ENCODE measurements around the gene BLOC1S1.

The BLOC1S1 gene

GRCh38 chr12:55715833-55716581 is at the start of gene BLOC1S1:
BLOC1S1 (plus strand) TSS chr12:55716046; CDS start chr12:55716052, 6 bp downstream.
- DNase-seq, result peak; percentile 93

- no peak for DNase-seq
Observed at GRCh38 chr12:55666508-55666907, 49.3 kb upstream of the BLOC1S1 start.

GRCh38 chr12:55670276-55670675 is 45.6 kb upstream of the BLOC1S1 start:
- no peak for DNase-seq

- no peak for DNase-seq
Observed at GRCh38 chr12:55671746-55672145, 44.1 kb upstream of the BLOC1S1 start.

DNA sequence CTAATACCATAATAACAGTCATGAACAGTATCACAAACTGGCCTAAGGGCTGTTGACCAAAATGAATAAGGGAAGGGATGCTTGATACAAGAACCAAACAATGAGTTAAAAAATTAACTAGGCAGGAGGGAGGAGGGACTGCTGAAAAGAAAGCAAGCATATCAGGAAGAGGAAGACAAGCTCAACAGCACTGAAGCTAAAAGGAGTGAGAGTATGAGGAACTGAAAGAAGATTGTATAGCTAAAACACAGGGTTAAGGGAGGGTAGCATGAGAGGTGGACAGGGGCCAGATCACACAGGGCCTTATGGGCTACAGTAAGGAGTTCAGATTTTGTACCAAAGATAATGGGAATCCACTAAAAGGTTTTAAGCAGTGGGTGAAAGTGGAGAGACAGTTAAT is 42.2 kb upstream of the BLOC1S1 start:
- DNase-seq, result no peak

- DNase-seq, result no peak
Observed at GRCh38 chr12:55675666-55676065, 40.2 kb upstream of the BLOC1S1 start.

DNA sequence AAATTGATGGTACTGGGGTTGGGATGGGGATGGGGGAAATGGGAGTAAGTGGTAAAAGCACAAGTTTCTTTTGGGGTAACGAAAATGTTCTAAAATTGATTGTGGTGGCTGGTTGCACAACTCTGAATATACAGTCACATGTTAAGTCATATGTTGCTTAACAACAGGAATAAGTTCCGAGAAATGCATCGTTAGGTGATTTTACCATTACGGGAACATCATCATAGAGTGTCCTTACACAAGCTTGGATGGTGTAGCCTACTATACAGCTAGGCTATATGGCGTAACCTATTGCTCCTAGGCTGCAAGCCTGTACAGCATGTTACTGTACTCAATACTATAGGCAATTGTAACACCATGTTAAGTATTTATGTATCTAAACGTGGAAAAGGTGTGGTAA is 39.1 kb upstream of the BLOC1S1 start:
- DNase-seq, result no peak

DNA sequence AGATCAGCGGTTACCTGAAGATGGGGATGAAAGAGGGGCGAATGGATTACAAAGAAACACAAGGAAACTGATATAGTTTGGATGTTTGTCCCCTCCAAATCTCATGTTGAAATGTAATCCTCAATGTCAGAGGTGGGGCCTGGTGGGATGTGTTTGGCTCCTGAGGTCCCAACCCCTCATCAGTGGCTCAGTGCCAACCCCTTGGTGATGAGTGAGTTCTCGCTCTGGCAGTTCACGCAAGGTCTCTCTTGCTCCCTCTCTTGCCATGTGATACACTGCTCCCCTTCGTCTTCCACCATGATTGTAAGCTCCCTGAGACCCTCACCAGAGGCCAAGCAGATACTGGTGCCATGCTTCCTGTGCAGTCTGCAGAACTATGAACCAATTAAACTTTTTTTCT is 36.2 kb upstream of the BLOC1S1 start:
- DNase-seq, result no peak

DNA sequence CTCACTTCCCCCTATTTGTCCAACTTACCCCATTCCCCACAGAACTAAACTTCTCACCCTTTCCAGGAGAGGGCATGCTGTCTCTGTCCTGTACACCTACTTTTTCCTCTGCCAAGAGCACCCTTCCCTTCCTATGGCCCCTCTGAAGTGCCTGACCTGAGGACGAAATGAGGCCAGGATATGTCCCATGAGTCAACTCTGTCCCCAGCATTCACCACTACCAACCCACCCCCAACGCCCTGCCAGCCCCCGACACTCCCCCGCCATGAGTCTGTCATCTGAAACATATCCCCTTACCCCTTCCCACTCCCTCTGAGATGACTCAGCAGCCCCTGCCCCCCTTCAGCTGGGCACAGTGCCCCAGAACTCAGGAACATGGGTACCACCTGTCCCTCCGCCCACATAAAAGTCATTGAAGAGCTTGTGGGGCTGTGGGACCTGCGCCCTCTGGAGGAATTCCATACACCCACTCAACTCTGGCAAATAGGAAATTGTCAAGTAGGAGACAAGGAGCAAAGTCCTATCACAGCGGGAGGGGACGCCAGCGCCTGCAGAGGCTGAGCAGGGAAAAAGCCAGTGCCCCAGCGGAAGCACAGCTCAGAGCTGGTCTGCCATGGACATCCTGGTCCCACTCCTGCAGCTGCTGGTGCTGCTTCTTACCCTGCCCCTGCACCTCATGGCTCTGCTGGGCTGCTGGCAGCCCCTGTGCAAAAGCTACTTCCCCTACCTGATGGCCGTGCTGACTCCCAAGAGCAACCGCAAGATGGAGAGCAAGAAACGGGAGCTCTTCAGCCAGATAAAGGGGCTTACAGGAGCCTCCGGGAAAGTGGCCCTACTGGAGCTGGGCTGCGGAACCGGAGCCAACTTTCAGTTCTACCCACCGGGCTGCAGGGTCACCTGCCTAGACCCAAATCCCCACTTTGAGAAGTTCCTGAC is 34.4 kb upstream of the BLOC1S1 start:
- DNase-seq, result no peak

DNA sequence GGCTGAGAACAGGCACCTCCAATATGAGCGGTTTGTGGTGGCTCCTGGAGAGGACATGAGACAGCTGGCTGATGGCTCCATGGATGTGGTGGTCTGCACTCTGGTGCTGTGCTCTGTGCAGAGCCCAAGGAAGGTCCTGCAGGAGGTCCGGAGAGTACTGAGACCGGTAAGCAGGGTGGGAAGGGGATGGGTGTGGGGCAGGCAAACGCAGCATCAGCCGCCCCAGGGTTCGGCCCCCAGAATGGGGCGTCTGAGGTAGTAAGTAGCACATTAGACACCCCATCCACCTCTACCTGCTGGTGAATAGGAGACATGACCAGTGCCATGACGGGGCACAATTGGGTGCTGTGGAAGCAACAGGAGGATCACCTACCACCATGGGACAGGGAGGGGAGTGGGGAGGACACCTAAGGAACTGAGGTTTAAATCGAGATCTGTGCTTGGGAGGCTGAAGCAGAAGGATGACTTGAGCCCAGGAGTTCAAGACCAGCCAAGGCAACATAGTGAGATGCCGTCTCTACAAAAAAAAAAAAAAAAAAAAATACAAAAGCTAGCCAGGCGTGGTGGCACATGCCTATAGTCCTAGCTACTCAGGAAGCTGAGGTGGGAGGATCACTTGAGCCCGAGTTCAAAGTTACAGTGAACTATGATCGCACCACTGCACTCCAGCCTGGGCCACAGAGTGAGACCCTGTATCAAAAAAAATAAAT is 33.6 kb upstream of the BLOC1S1 start:
- DNase-seq, result no peak

DNA sequence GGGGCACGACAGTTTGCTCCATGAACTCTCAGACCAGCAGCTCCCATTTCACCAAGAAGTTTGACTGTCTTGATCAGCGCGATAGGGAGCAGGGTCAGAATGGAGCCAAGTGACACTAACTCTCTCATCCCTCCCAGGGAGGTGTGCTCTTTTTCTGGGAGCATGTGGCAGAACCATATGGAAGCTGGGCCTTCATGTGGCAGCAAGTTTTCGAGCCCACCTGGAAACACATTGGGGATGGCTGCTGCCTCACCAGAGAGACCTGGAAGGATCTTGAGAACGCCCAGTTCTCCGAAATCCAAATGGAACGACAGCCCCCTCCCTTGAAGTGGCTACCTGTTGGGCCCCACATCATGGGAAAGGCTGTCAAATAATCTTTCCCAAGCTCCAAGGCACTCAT is 32.2 kb upstream of the BLOC1S1 start:
- DNase-seq, result no peak

DNA sequence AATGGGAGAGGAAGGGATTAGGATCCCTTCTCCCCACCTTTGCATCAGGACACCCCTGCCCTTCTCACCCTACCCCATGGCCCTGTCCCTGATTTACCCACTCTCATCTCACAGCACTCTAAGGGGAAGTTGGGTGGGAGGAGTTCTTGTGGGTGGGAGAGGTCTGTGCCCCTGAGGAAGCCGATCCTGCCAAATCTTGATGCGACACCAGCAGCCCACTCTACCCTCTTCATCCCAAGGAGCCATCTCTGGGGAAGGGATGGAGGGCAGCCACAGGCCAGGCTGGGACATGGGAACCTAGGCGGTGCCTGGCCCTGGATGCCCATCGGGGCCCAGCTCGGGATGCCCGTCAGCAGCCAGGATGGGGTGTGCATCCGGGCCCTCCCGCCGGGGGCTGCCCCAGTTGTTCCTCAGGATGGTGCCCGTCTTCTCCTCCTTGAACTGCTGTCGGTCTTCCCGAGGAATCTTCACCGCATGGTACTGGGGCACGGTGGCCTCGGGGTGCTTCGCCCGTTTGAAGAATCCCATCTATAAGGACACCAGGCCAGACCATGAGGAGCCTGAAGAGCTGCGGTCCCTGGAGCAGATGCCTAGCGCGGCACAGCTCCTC is 31.0 kb upstream of the BLOC1S1 start:
- no peak for DNase-seq

GRCh38 chr12:55685671-55686070 is 30.2 kb upstream of the BLOC1S1 start:
- DNase-seq, result no peak

DNA sequence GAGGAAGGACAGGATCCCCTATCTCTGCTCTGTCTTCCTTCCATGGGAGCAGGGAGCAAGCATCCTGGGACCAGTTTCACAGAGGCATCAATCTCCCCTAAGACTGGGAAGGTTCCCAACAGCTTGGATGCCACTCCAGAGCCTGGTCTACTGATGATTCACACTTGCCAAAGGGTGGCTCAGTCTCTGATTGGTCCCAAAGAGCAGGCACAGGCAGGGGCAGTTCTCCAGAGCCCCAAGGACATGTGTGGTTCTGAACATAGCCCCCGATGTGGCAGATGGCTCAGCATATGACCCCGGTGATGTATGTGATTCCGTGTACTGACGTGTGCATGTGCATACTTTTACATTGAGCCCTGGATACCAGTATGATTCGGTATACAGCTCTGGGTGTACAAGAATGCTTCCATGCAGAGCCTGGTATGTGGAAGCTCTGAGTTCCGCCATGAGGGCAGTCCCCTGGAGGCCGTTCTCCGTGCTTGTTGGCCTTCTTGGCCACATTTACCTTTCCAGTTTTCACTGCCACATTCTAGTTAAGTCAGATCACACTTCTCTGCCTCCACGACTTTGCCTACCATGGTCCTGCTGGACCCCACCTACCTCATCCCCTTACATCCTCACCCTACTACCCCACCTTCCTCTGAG is 29.4 kb upstream of the BLOC1S1 start:
- no peak for DNase-seq

- DNase-seq, result no peak
Observed at GRCh38 chr12:55687746-55688145, 28.1 kb upstream of the BLOC1S1 start.

DNA sequence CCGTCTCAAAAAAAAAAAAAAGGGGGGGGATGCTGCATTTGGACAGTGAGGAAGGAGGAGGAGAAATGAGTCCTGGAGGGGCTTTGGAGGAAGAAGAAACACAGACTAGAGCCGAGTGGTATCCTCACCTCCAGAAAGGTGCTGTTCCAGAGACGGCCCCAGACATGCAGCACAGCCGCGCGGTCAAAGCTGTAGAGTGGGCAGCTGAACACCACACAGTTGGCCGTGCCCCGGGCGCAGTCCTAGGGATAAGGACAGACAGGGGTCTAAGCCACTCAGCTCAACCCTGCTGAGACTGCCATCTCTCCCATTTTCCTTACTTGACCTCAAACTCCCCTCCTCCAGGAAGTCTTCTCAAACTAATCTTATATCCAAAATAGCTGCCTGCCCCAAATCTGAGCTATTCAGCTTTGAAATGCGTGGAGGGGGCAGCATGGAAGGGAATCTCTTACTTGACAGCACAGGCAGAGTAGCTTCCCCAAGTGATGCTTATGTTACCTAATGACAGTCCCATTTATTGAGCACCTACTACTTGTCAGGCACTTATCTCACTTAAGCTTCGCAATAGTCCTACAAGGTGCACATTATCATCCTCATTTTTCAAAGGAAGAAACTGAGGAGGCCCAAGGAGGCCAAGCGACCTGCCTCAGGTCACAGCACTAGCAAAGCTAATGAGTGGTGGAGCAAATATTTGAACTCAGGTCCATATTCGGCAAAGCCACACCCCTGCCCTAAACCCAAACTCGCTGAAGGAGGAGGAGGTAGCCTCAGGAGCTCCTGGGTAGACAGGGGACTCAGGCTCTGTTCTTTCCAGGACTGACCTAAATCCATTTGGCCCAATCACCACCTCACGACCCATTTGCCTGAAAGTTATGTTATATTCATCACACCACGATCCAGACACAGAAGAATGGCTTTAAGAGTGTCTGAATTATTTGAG is 26.9 kb upstream of the BLOC1S1 start:
- no peak for DNase-seq

DNA sequence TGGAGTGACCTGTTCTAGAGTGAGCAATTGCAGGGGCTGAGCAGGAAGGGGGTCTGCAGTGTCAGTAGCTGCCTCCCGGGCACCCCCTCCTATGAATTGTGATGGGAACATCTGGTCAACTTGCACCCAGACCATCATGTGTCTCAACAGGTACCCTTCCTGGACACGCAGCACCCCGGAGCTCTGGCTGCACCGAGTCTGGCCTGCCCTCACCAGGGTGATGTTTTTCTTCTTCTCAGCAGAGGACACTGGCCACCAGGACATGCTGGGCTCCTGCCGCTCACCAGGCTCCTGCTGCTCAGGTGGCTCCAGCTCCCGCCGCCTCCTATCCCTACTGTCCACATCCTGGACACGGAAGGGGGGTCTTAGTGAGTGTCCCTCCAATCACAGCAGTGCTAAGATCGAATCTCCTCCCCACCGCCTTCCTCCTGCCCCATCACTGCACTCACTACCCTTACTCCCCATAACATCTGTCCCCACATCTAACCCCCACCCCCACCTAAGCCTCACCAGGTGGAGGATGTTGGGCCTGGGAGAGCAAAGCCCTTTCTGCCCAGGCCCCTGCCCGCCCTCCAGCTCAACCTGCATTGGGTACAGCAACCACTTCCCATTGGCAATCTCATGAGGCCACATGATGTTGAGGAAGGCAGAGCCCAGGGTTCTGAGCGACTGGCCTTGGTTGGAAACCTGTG is 23.1 kb upstream of the BLOC1S1 start:
- no peak for DNase-seq

DNA sequence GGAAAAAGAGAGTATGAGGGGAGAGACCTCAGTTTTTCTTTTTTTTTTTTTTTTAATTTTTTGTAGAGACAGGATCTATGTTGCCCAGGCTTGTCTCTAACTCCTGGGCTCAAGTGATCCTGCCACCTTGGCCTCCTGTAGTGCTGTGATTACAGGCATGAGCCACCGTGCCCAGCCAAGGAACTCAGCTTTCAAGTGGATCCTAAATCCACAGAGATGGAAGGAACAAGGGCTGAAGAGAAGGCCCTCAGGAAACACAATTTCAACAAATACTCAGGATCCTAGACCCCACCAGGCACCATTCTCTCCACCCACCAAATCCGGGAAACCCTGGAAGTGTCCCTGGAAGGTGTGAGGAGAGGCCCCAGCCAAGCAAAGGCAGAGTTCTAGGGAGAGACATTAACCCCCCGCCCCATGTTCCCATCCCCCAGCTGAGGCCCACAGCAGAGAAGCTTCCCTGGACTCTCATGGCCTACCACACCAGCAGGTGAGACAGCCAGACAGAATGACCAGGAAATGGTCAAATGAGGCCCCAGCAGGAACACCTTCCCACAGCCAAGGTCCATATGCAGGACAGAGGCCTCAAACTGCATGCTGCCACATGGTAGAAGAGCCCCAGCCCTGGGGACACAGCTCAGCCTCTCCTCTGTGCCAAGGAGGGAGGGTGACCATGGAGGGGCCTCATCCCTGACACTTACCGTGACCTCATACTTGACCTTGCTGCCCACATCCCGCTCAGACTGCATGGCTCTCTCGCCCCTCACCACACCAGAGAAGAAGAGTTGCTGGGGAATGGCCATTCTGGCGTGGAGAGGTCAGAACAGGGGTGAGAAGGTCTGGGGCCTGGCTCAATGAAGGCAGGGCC is 22.3 kb upstream of the BLOC1S1 start:
- DNase-seq, result no peak

- no peak for DNase-seq
Observed at GRCh38 chr12:55694188-55694515, 21.7 kb upstream of the BLOC1S1 start.

DNA sequence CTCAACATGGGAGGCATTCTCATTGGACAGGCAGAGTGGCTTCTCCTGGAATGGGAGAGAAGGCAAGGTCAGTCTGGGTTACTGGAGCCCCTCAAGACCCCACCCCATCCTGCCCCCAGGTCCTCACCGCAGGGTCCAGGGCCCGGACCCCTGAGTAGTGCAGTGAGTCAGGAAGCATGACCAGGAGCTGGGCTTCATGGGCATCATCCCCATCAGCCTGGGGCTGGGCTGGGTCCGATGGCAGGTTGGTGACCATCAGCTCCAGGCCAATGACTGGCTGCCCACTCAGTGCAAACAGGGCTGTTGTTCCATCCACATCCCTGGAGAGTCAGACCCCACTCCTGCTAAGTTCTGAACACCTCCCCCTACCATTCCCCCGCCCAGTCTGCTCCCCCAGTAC is 21.2 kb upstream of the BLOC1S1 start:
- no peak for DNase-seq

Data from NCI-H774 (cell line).